ENCODE measurements around the gene SLAMF8.

Gene SLAMF8

DNA sequence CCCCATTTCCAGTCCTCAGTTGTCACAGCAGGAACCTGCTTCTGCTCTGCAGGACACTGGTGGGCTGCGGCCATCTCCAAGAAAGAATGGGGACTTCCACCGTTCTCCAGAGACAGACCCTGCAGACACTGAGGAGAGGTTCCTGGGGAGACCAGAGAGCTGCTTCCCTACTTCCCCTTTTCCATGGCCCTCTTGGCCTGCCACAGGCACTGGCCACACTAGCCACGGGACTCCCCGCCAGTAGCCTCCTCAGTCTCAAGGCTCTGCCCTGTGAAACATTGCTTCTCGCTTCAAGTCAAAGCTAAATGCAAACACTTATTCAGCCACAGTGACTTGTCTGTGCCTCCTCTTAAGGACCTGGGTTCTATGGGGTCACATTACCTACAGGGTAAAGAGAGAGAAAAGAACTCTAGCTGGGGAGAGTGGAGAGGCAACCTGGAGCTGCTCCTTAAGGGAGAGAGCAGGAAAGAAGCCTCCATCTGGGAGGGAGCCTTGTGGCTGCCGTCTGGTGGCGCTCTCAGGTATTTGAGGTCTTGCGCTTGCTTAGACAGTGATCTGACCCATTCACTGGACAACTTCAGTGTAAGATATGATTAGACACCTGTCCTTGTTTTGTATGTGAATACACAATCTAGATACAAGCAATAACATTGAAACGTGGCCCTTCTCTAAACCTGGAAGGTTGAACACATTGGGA is 5.4 kb upstream of the SLAMF8 start:
- no peak for DNase-seq

DNA sequence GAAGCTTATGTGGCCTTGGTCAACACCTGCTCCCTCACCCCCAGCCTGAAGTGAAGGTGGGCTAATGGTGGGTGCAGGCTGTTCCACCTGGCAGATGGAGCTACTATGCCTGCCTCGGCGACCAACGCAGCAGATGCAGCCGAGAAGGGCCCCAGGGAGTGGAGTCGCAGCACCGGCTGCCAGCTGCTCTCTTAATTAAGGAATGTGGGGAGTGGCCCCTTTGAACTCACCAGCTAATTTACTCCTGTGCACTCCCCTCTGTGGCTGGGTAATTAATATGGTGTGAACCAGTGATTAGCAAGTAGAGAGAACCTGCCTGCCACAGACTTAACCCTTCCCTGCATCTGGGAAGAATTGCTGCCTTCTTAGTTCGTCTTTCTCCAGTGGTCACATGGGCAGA is 3.3 kb upstream of the SLAMF8 start:
- DNase-seq, result no peak

DNA sequence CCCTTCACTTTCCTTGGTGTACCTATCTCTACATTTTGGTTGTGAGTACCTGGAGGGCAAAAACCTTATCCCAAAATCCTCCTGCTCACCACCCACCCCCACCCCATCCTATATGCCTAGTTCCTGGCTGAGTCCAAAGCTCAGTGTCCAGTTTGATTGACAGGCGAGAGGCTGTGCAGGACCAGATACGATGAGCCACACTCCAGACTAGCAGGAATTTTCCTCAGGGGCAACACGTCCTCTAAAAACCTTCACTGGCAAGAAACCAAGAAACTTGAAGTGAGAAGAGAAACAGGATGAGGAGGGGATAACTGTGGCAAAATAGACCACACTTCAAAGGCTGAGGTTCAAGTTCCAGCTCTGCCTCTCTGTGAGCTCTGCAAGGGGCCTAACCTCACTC is 1.1 kb upstream of the SLAMF8 start:
- no peak for DNase-seq

DNA sequence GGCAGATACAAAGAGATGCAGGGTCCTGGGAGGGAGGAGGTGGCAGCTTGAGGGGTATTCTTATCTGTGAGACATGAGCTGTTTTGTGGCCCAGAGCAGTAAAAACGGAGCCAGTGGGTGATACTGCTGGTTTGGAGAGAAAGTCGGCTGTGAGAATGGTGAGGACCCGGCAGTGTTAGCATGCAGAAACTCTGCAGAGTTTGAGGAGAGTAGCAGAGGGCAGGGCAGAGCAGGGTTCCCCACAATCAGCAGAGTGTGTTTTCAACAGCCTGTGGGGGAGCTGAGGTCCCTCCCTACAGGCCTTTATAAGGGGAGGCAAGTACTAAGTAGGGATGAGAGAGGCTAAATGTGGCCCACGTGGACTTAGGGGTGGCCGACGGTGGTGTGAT is 423 bp downstream of the SLAMF8 start:
- DNase-seq, result no peak

GRCh38 chr1:159827549-159827948 is 876 bp downstream of the SLAMF8 start:
- no peak for DNase-seq

DNA sequence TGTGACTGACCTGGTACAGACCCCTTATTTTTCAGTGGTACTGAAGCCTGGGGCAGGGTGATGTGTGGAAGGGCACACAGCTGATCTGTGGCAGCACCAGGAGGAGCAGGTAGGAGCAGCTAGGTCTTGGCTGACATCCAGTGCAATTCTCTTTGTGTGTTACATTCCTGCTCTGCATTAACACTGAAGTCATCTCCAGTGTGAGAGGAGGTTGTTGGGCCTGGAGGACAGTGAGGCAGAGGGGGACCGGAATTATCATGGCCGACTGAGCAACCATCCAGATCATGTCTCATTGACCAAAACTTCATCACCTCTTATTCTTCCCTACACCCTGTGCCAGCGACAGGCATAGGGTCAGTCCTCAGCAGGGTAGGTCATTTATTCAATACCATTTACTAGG is 1.5 kb downstream of the SLAMF8 start:
- no peak for DNase-seq

GRCh38 chr1:159828581-159829272 is 2.1 kb downstream of the SLAMF8 start:
- no peak for DNase-seq

DNA sequence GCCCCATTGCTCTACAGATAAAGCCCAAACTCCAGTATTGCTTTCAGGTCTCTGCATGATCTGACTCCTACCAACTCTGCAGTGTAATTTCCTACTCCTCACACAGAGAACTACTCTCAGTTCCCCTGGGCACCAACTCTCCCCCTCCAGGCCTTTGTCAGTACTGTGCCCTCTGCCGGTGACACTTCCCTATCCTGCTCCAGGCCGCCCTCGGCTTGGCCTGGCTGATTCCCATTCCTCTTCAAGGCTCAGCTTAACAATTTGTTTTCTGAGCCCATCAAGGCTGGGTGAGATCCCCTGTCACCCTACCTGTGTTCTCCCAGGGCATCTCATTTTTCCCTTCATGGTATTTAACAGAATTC is 2.6 kb downstream of the SLAMF8 start:
- DNase-seq, result no peak

DNA sequence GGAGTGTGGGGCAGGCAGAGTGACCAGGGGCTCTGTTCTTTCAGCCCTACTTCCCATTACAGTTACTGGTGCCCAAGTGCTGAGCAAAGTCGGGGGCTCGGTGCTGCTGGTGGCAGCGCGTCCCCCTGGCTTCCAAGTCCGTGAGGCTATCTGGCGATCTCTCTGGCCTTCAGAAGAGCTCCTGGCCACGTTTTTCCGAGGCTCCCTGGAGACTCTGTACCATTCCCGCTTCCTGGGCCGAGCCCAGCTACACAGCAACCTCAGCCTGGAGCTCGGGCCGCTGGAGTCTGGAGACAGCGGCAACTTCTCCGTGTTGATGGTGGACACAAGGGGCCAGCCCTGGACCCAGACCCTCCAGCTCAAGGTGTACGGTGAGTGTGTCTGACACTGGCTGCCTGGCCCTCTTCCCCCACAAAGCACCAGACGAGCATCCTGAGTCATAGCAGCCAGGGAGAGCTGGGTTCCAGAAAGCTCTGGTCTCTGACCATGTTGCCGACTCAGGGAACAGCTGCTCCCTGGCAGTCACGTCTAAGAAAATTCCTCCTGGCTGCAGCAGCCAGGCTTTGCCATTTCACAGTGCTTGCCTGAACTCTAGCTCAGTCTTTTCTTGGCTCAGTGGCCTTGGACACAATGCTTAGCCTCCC is 3.3 kb downstream of the SLAMF8 start:
- no peak for DNase-seq

DNA sequence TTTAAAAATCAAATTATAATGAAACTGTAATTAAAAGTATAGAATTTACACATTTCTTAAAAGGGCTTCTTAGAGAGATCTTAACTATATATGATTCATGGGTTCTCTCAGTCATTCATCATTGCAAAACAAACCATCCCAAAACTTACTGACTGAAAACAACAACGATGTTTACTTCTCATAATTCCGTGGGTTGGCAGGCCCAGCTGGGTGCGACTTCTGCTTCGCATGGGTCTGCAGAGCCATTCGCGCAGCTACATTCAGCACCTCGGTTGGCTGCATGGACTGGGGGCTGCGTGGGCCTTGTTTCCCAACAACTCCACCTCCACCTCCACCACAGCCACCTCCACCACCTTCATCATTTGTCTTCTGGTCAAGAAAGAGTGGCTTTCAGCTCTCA is 4.0 kb downstream of the SLAMF8 start:
- no peak for DNase-seq

DNA sequence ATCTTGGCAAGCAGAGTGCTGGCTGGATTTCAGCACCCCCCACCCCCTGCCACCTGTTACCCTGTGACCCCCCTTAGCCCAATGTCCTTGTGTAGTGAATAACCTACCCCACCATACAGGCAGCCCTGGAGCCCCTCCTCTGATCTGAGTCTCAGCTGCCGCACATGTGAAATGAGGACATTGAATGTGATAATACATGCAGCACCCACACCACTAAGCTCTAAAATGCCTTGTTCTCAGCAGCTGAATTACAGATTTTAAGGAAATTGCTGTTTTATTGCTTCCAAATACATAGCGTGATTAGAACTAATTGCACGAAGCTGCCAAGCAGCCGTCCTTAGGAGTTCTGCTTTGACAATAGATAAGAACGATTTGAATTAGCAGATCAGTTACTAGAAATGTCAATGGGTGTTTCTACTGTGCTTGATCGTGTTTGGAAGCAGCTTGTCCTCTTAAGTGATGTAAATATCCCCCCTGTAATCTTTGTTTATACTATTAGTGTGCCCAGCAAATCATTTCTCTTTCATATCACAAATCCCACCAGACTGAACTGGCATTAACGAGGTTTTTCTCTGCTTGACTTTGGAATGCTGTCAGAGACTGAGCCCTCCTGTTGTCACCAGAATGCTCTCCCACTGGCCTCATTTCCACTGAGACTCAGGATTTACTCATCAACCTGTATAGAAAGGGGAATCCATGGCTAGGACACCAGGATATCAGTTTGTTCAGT is 4.9 kb downstream of the SLAMF8 start:
- DNase-seq, result no peak

DNA sequence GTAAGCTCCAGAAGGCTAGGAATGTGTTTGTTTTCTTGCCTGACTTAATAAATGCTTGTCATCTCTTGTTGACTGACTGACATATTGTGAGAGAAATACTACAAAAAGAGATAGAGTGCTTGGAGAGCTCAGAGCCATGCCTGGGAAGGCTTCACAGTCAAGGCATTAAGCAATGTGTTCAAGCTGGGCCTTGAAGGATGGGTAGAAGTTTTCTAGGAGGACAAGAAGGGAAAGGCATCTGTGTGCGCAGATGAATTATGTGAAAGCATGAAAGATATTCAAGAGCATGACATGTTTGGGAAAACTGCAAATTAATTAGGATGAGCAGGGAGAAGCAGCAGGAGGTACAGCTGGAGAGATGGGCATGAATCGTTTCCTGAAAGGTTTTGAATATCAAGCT is 5.6 kb downstream of the SLAMF8 start:
- no peak for DNase-seq

DNA sequence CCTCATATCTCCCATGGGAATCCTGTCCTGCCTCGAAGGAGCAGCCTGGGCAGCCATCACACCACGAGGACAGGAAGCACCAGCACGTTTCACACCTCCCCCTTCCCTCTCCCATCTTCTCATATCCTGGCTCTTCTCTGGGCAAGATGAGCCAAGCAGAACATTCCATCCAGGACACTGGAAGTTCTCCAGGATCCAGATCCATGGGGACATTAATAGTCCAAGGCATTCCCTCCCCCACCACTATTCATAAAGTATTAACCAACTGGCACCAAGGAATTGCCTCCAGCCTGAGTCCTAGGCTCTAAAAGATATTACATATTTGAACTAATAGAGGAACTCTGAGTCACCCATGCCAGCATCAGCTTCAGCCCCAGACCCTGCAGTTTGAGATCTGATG is 8.7 kb downstream of the SLAMF8 start:
- DNase-seq, result no peak

GRCh38 chr1:159835862-159836525 is 9.3 kb downstream of the SLAMF8 start:
- DNase-seq, result no peak

DNA sequence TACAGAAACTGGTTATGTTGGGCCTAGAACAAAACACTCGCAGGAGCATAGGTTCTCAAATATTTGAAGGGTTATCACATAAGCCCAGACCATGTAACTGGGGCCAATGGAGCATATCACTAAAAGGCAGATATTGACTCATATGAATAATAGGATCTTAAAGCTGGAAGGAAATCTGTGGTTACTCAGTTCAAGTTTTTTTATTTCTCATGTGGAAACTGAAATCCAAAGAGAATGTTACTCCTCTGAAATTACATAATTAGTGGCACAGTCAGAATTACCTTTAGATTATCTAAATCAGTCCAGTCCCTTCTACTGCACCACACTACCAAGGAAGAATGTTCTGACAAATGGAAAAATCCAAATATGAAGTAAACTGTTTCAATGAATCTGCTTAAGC is 12.0 kb downstream of the SLAMF8 start:
- no peak for DNase-seq

- DNase-seq, result no peak
Observed at GRCh38 chr1:159839116-159839849, 12.6 kb downstream of the SLAMF8 start.

- DNase-seq, result no peak
Observed at GRCh38 chr1:159841749-159842148, 15.1 kb downstream of the SLAMF8 start.

- DNase-seq, result no peak
Observed at GRCh38 chr1:159843459-159843858, 16.8 kb downstream of the SLAMF8 start.

DNA sequence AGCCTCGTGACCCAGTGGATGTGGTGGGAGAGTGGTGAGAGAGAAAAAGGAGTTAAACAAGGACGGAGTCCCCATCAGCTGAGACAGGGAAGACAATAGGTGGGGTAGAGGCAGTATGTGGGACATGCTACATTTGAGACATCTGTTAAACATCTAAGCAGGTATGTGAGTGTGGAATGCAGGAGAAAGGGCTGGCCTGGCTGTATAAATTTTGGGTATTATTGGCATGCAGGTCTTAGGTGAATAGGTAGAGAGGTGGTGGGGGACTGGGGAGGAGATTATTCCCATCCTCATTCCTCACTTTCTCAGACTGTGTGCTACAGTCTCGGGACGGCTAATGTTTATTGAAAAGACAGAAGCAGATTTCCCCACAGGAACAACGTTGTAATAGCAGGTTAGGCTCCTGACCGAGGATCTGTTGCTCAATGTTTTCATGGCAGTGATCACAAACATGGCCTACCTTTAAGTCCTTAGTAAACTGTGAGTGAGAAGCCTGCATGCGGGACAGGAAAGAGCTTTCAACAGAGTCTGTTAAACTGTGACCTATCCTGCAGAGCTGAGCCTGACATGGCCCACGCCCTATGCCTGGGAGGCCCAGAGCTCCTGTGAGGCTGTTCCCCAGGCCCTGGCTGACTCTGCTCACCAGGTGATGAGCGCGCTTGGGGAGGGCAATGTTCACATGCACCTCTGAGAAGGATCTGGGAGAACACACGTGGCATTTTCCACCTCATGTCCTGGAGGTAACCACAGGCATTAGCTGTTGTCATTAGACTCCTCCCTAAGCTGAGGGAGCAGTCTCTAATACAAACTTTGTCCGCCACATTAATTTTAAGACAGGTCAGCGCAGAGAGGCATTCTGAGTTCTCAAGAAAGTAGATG is 19.3 kb downstream of the SLAMF8 start:
- no peak for DNase-seq

GRCh38 chr1:159847231-159847630 is 20.6 kb downstream of the SLAMF8 start:
- no peak for DNase-seq

- DNase-seq, result no peak
Observed at GRCh38 chr1:159848326-159848725, 21.7 kb downstream of the SLAMF8 start.

Data from NCI-H1048 (cell line).